ENCODE results near the gene PTPRD. TPM values are rescaled to one million over a fixed set of nuclear protein-coding genes. Genes with fewer than 3 reads are reported as not detected.

PTPRD gene
- total RNA-seq, 1 experiment from 2014 or later = 0.02 TPM

- no peak for TF ChIP-seq ELF1 (IDR thresholded peaks at IDR 0.05; ENCODE audit: borderline replicate concordance, low read depth)
- TF ChIP-seq MAX (IDR thresholded peaks at IDR 0.05) = no peak
- no peak for TF ChIP-seq SP1 (IDR thresholded peaks at IDR 0.05; ENCODE audit: low read depth)
- no peak for TF ChIP-seq ZFX (IDR thresholded peaks at IDR 0.05)
- no peak for TF ChIP-seq CEBPB (IDR thresholded peaks at IDR 0.05; ENCODE audit: low read depth)
- no peak for TF ChIP-seq EZH2 (IDR thresholded peaks at IDR 0.05)
- TF ChIP-seq POLR2AphosphoS5 (IDR thresholded peaks at IDR 0.05; ENCODE audit: low read depth, low read length) = no peak
These were observed 858.6 kb downstream of the PTPRD start (continued) for GRCh38 chr9:9754186-9754585.

DNA sequence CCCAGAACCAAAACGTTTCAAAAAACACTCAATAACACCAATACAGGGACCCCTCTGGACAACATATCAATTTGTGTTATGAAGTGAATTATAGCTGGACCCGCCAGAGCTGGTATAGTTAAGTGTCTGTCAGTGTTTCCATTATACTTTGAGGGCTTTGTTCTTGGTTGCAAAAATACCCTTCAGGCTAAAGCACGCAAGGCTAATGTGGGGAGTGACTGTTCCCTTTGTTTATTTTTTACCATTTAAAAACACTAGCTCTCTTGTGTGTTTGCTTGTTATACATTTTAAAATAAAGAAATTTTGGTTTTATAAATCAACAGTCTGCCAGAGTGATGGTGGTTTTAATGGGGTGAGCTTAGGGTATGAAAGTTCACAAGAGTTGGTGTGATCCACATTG, 859.5 kb downstream of the PTPRD start:
- BruUV-seq (replicated peaks) = no TSS peak
- Histone ChIP-seq H3K9me2 (ENCODE audit: insufficient read depth) (no peaks in the 10 kb centered on the region), H3K4me1 (ENCODE audit: control insufficient read depth in 1 of 2, insufficient read depth in 2 of 2, low read length in 2 of 2) (no peaks in the 10 kb centered on the region), H3K79me2 (ENCODE audit: insufficient read depth, low read length) (no peaks in the 10 kb centered on the region), H3K4me2 (ENCODE audit: low read length) (no peak overlapping the region), H2AFZ (ENCODE audit: low read depth, low read length, poor library complexity, severe bottlenecking) (no peak overlapping the region), H4K20me1 (ENCODE audit: insufficient read depth) (no peaks in the 10 kb centered on the region), H3K27ac (ENCODE audit: low read depth, low read length) (no peak overlapping the region), H3K27me3 (ENCODE audit: insufficient read depth, low read length) (no peaks in the 10 kb centered on the region), H3K9ac (ENCODE audit: low read length) (no peak overlapping the region), H3K36me3 (ENCODE audit: control insufficient read depth in 1 of 2, insufficient read depth in 2 of 2, low read length in 2 of 2) (no peaks in the 10 kb centered on the region), H3K9me3 (ENCODE audit: control insufficient read depth in 1 of 2, insufficient read depth in 1 of 2, low read depth in 1 of 2, low read length in 2 of 2) (peaks cover 12 to 30% of the 10 kb centered on the region in 2 experiments; a peak in 2 of 4 replicates), H3K4me3 (replicated peaks in 1 of 2; ENCODE audit: low read depth in 1 of 2, low read length in 2 of 2) (no peak overlapping the region)
- TF ChIP-seq TCF7L2 (IDR thresholded peaks at IDR 0.05; ENCODE audit: borderline replicate concordance, extremely low read depth, insufficient read depth, insufficient read length) (no peak), CBX3 (IDR thresholded peaks at IDR 0.05; ENCODE audit: low read depth) (no peak), ZBTB33 (IDR thresholded peaks at IDR 0.05; ENCODE audit: extremely low read depth, insufficient replicate concordance, low read length) (no peak), FOSL1 (IDR thresholded peaks at IDR 0.05; ENCODE audit: low read depth) (no peak)
- ATAC-seq (no peak), DNase-seq (ENCODE audit: low read depth, low spot score) (no peak)
- ChIA-PET RAD21 (ENCODE audit: low non-redundant PET in 1 of 2, low total read pairs in 2 of 2, uncharacterized antibody in 2 of 2, unreplicated experiment in 2 of 2) (no interaction called here), CTCF (no interaction called here), POLR2A (no interaction called here)
- intact Hi-C loops (cut with micrococcal nuclease) = no loop called here
